ENCODE results near the gene SHC4. TPM values are rescaled to one million over a fixed set of nuclear protein-coding genes. Genes with fewer than 3 reads are reported as not detected.

The SHC4 gene
- total and polyA plus RNA-seq, 7 donors = under 0.01 to 4.6 (median 2.2) TPM; not detected in 1

DNA sequence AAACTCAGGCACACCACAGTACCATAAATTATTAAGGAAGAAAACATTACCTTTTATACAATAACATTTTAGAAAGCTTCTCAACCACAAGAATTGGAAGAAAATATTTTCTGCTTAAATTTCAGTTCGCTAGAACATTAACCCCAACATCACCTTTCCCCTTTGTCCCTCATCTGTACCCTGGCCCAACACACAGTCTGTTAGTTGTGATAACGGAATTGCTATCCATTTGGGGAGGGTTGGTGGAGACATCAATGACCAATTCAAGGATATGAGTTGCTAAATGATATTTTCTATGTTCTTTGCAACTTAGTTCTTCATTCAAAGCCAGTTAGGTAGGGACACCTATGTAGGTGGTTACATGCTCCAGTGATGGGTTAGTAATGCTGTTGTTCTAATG is 80.0 kb downstream of the SHC4 start:
- no peaks in the 10 kb centered on the region for H3K27me3 ChIP-seq
- H3K36me3 ChIP-seq = no peaks in the 10 kb centered on the region
- no peak overlapping the region for H3K4me3 ChIP-seq
- intact Hi-C loops (cut with DNase I) = no loop called here
- TF ChIP-seq, protein P1, sequence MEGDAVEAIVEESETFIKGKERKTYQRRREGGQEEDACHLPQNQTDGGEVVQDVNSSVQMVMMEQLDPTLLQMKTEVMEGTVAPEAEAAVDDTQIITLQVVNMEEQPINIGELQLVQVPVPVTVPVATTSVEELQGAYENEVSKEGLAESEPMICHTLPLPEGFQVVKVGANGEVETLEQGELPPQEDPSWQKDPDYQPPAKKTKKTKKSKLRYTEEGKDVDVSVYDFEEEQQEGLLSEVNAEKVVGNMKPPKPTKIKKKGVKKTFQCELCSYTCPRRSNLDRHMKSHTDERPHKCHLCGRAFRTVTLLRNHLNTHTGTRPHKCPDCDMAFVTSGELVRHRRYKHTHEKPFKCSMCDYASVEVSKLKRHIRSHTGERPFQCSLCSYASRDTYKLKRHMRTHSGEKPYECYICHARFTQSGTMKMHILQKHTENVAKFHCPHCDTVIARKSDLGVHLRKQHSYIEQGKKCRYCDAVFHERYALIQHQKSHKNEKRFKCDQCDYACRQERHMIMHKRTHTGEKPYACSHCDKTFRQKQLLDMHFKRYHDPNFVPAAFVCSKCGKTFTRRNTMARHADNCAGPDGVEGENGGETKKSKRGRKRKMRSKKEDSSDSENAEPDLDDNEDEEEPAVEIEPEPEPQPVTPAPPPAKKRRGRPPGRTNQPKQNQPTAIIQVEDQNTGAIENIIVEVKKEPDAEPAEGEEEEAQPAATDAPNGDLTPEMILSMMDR (IDR thresholded peaks at IDR 0.05) = no peak
- TF ChIP-seq POLR2AphosphoS5 (IDR thresholded peaks at IDR 0.05) (no peak), EP300 (IDR thresholded peaks at IDR 0.05) (no peak), POLR2A (IDR thresholded peaks at IDR 0.05) (no peak)
- no peaks in the 10 kb centered on the region for H3K9me3 ChIP-seq
- no peak overlapping the region for H3K27ac ChIP-seq
- peaks cover 0 to 21% (median 12%) of the 10 kb centered on the region in 4 donors for H3K4me1 ChIP-seq
- DNase-seq = no peak
- 87 to 89% methylated on average over 2 of the region's 2 CpGs for WGBS, 2 donors

DNA sequence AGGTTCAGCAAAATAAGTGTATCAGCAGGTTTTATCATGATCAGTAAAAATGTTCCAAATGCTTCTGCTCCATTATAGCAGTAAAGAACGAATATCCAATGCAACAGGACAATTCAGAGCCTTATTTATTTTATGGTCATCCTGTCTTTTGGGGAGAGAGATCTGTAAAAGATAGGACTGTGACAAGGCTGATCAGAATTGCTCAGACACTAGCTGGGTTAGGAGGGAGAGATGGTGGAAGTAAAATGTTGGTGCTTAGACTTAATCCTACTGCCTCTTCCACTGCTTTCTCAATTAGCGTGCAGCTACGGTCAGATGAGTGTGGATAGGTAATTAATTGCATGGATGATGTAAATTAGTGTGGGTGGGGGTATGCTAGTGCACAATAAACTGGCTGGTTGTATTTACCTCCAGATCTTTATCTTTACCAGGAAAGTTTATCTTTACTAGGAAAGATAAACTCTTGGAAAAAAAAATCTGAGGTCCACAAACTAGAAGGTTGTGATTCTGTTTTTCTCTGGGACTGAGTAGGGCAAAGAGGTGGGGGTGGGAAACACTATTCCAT is 83.6 kb downstream of the SHC4 start:
- Histone ChIP-seq H3K36me3 (no peaks in the 10 kb centered on the region), H3K27ac (no peak overlapping the region), H3K27me3 (no peaks in the 10 kb centered on the region), H3K9me3 (no peaks in the 10 kb centered on the region), H3K4me1 (peaks cover 0 to 20% (median 11%) of the 10 kb centered on the region in 4 donors), H3K4me3 (no peak overlapping the region)
- TF ChIP-seq EP300 (IDR thresholded peaks at IDR 0.05) (no peak), POLR2A (IDR thresholded peaks at IDR 0.05) (no peak)
- TF ChIP-seq, protein P1 (IDR thresholded peaks at IDR 0.05) = no peak
- WGBS, 2 donors = 17 to 65% methylated on average over 3 of the region's 3 CpGs
- DNase-seq = no peak
- intact Hi-C loops (cut with DNase I) = no loop called here

DNA sequence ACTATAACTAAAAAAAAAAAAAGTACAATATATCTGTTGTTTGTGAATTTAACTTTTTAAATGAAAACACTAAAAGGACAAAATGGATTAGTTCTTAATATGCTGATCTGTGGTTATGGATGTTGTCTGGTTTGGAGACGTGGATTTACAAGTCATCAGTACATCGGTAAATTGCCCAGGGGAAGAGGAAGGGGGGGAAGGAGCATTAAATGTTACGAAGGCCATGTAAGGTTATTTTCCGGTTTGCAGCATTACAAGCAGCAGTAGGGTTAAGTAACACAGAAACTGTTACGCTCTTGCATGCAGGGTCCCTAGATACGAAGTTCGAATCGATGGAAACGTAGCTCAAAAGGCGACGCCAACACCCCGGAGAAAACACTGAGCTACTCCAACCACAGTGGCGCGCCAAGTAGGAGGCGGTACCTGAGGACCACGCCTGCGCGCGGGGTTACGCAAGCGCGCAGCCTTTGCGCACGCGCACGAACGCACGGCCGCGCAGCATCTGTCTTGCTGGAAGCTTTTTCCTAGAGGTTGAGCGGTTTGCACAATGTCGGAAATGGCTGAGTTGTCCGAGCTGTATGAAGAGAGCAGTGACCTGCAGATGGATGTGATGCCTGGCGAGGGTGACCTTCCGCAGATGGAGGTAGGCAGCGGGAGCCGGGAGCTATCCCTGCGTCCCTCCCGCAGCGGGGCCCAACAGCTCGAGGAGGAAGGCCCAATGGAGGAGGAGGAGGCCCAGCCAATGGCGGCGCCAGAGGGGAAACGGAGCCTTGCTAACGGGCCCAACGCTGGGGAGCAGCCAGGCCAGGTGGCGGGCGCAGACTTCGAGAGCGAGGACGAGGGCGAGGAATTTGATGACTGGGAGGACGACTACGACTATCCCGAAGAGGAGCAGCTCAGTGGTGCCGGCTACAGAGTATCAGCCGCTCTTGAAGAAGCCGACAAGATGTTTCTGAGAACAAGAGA is 85.8 kb downstream of the SHC4 start, which contains the start of gene EID1:
TSS of gene EID1 (plus strand) at position 505 of the 966 bp plus-strand sequence. CDS start at position 548, 43 bp downstream.
- TF ChIP-seq POLR2AphosphoS5 (IDR thresholded peaks at IDR 0.05) (peak; percentile 96 to 97 (median 96)), EP300 (IDR thresholded peaks at IDR 0.05) (no peak), POLR2A (IDR thresholded peaks at IDR 0.05) (peak; percentile 76 to 81)
- no peaks in the 10 kb centered on the region for H3K36me3 ChIP-seq
- H3K27ac ChIP-seq = peak within 1 kb of the TSS; percentile 91 to 95 (median 92)
- peaks cover 0 to 20% (median 11%) of the 10 kb centered on the region in 4 donors for H3K4me1 ChIP-seq
- H3K4me3 ChIP-seq = peak within 1 kb of the TSS; percentile 72 to 89 (median 81)
- peak; percentile 97 for DNase-seq
- no peaks in the 10 kb centered on the region for H3K27me3 ChIP-seq
- no peaks in the 10 kb centered on the region for H3K9me3 ChIP-seq
- intact Hi-C loops (cut with DNase I) = loop anchor here (5.0 kb wide), 3 partner anchors 84 to 539 kb away; partner anchors contain the start of genes SECISBP2L and SHC4
- 0 to 1% methylated on average over 58 of the region's 58 CpGs for WGBS, 2 donors

DNA sequence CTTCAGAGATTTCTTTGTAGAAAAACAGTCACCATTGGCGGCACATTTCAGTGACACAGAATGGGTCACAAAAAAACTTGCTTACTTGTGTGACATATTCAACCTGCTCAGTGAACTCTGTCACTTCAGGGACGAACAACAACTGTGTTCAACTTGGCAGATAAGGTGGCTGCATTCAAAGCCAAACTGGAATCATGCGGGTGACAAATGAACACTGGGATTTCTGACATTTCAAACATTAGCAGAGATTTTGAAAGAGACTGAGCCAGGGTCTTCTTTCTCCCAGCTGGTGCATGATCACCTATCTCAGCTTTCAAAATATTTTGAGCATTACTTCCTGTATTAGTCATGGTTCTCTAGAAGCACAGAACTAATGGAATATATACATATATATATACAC is 87.7 kb downstream of the SHC4 start:
- no peak overlapping the region for H3K4me3 ChIP-seq
- WGBS, 2 donors = 81 to 90% methylated on average over 3 of the region's 3 CpGs
- H3K36me3 ChIP-seq = no peaks in the 10 kb centered on the region
- intact Hi-C loops (cut with DNase I) = loop anchor here (5.0 kb wide), 3 partner anchors 86 to 541 kb away; partner anchors contain the start of genes SECISBP2L and SHC4
- H3K9me3 ChIP-seq = no peaks in the 10 kb centered on the region
- TF ChIP-seq EP300 (IDR thresholded peaks at IDR 0.05) (no peak), POLR2A (IDR thresholded peaks at IDR 0.05) (no peak), POLR2AphosphoS5 (IDR thresholded peaks at IDR 0.05) (no peak)
- TF ChIP-seq, protein P1 (IDR thresholded peaks at IDR 0.05) = no peak
- no peak for DNase-seq
- peaks cover 0 to 20% (median 11%) of the 10 kb centered on the region in 4 donors for H3K4me1 ChIP-seq
- H3K27ac ChIP-seq = no peak overlapping the region
- H3K27me3 ChIP-seq = no peaks in the 10 kb centered on the region
